GM21367 (cell line): Measurements from ENCODE around the gene C2orf74.
"Not testable (repeated sequence)": the region's sequence is repeated elsewhere in the genome, so short reads cannot be mapped to it uniquely, and the experiment has no call there.

Experiments used
- ATAC-seq: cut with Tn5 transposase; IDR thresholded peaks from one replicate; pipeline ENCODE4 v1.9.1; 2021; ENCODE audit not compliant: unreplicated experiment

The C2orf74 gene

DNA sequence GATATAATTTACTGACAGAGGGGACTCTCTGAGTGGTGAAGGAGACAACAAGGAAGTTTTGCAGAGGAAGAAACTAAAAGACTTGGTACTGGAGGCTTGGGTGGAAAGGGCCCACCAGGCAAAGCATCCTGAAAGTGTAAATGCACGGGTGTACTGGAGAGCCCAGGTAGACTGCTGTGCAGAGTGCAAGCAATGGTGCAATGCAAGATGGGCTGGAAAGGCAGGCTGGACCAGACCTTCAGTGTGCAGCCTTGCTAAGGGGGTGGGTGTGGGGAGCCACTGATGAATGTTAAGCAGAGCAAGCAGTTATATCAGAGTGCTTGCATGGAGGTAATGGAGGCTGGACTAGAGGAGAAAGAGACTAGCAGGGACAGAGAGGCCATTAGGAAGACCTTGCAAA lies 10.7 kb downstream of the C2orf74 start:
- no peak for ATAC-seq

- ATAC-seq = no peak
Measured at GRCh38 chr2:61173116-61173515, 11.1 kb downstream of the C2orf74 start.

GRCh38 chr2:61175036-61175435 lies 13.0 kb downstream of the C2orf74 start:
- no peak for ATAC-seq

DNA sequence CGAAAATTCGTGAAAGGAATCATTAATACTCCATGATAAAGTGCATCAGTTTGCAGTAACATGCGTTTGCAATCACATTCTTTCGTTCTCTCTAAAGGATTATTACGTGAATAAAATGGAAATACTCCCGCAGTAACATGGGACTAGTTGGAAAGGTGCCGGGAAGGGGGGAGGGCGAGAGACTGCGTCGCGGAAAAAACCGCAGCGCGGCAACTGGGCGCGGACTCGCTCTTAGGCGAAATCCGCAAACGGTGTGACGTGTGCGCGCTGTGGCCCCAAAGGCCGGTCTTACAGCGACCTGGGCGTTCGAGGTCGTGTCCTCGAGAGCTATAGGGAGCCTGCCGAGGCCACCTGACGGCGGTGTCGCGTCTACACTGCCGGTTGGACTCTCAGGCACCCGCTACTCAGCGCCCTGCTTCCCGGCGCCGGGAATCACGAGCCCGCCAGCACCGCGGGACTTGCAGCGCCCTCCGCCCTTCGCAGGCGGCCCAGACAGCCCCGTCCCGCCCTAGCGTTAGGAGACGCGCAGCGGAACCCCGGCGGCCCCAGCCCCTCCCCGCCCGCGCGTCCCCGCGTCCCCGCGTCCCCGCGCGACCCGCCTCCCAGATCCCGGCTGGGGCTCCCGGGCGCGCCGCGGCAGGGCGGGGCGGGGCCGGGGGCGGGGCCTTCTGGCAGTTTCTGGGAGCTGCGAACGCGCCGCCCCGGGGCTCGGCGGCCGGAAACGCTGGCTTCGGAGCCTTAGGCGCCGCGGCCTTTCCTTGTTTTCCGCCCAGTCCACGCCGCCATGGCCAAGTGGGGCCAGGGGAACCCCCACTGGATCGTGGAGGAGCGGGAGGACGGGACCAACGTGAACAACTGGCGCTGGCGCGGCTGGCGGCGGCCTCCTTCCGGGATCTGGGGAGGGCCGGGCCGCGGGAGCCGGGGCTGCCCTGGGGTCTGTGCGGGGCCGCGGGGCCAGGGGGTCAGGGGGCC lies 15.1 kb downstream of the C2orf74 start:
- peak; percentile 72 for ATAC-seq

GRCh38 chr2:61177727-61178549 lies 15.9 kb downstream of the C2orf74 start:
- ATAC-seq = peak; percentile 16

DNA sequence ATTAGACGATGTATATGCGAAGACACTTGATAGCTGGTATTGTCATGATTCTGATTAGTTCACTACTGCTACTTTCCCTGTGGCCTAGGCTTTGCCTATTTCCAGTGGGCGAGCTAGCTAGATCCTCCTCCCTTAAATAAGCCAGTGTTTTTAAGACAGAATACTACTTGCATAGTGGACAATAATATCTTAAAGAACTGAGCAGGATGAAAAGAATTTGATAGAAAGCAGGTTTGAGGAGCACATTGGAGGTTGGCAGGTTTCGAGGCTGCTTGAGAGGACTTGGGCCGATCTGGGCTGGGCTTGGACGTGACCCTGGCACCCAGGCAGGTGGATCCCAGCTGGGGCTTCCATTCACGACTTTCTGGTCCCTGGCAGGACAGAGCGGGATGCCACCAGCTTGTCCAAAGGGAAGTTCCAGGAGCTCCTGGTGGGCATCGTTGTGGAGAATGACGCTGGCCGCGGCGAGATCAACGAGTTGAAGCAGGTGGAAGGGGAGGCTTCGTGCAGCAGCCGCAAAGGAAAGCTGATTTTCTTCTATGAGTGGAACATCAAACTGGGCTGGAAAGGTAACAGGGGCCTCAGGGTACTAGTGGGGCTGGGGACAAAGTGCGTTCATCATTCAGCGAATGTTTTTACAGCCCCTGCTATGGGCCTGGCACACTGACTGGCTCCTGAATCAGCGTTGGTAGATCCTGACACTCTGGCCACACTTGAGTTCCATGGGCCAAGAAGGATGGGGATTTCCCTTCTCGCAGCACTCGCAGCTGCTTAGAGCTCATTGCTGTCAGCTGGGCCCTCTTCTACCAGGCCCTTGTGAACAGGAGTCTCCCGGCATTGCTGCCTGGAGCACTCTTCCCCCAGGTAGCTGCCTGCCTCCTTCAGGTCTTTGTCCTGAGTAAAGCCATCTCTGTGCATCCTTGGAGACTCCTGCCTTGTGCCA lies 16.9 kb downstream of the C2orf74 start:
- ATAC-seq = no peak

DNA sequence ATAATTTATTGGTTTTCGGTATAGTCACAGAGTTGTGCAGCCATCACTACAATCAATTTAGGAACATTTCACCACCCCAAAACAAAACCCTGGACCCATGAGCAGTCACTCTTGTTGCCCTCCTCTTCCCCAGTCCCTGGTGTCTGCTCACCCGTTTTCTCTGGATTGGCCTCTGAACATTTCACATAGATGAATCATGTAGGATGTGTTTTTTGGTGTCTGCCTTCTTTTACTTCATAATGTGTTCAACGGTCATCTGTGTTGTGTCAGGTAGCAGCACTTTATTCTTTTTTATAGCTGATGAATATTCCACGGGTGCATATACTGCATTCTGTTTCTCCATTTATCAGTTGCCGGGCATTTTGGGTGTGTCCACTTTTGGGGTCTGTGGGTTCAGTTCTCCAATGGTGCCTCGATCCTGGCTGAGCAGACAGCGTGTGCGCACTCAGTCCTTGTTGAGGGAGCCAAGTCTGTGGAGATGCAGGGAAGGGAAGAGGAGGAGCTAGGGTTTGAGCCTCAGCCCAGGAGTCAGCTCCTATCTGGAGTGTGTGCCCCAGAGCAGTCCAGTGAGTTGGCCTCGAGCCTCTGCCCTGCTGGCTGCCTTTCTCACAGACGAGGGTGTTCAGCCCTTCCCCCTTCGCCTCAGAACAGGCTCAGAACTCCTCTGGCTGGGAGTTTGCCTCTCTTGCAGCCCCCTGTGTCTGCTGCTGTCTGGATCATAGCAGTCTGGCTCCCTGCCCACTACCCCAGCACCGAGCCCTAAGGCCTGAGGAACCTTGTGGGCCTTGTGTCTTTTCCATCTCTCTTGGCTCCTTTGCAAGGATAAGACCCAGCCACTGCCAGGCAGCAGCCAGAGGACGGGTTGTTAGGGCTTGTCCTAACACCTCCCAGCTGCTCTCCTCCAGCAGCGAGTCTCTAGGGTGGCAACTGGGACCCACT lies 18.0 kb downstream of the C2orf74 start:
- ATAC-seq = no peak

DNA sequence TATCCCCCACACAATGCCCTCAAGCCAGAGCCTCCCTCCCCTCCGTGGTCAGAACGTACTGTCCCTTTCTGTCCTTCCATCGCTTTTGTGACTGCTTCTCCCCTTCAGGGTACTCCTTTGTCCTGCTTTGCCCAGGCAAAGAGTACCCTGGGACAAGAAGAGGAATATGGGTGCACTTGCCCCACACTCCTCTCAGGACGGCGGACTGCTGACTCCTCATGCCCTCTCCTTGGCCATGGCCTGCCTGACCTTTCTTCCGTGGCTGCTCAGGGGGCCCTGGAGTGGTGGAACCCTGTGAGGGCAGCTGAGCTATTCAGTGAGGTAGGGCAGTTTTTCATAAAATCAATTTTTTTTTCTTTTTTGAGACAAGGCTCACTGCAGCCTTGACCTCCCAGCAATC lies 18.7 kb downstream of the C2orf74 start:
- no peak for ATAC-seq

DNA sequence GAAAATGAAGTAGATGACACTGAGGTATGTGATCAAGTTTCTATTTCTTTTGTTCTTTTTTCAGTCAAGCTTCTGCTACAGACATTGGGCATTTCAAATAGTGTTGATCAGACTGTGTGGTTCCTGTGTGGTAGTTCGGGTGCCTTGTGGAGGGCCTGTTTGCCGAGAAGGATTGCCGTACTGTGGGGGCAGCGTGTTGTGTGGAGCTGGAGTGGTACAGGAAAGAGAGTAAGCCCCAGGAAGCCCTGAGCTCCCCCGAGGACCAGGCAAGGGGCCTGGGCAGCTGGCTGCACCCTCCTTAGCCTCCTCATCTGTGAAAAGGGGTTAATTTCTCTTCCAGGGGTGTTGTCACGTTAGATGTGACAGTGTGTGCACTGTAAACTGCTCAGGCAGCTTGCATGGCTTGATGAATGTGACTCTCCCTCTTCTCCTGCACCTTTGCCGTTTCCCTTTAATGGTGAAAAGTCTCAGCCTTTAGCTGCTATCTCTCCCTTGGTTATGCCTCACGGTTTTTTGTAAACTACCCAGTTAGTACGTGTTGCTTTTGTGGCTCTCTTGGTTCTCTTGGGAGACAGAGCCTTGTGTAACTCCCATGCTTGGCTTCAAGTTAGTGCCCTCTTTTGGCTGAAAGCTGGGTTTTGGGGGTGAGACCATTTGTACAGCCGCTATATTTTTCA lies 19.5 kb downstream of the C2orf74 start:
- no peak for ATAC-seq

- ATAC-seq = no peak
Measured at GRCh38 chr2:61182059-61182383, 20.0 kb downstream of the C2orf74 start.

DNA sequence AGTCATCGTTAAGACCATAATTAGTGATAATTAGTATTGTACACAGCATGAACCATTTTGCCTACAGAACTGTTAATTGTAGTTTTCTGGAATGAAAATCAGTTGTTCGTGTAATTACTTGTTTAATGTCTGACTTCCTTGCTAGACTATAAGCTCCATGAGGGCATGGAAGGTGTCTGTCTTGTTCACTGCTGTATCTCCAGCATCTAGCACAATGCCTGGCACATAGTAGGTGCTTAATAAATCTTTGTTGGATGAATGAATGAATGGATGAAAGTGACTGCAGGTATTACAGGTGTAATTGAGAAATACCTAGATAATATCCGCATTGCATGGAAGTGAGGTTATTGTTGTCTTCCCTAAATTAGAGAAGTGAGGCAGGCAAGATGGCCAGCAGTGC lies 21.8 kb downstream of the C2orf74 start:
- no peak for ATAC-seq

- ATAC-seq = no peak
Measured at GRCh38 chr2:61184263-61184662, 22.3 kb downstream of the C2orf74 start.

DNA sequence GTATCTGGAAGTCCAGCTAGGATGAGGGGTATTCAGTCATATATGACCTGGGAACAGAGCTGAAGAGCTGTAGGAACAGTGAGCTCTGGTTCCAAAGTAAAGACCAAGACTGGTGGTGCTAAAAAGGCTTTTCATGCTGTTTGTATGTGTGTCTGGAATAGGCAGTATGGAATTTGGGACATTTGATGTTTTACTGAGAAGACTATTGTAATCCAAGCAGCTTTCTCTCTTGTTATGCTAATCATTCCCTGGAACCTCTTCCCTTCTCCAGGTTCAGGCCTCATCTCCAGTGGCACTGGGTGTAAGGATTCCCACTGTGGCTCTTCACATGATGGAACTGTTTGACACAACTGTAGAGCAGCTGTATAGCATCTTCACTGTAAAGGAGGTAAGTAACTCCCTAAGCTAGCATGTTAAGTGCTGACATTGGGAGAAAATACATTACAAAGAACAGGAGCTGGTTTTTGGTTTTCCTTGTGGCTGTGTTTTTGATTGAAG lies 23.3 kb downstream of the C2orf74 start:
- no peak for ATAC-seq

GRCh38 chr2:61187085-61187484 lies 25.1 kb downstream of the C2orf74 start:
- no peak for ATAC-seq

- ATAC-seq = no peak
Measured at GRCh38 chr2:61193670-61194561, 31.9 kb downstream of the C2orf74 start.

DNA sequence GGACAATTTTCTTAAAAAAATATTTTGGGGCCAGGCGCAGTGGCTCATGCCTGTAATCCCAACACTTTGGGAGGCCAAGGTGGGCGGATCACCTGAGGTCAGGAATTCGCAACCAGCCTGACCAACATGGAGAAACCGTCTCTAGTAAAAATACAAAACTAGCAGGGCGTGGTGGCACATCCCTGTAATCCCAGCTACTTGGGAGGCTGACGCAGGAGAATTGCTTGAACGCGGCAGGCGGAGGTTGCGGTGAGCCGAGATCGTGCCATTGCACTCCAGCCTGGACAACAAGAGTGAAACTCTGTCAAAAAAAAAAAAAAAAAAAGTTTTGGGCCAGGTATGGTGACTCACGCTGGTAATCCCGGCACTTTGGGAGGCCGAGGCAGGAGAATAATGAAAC lies 32.7 kb downstream of the C2orf74 start:
- ATAC-seq = not testable (repeated sequence)

- no peak for ATAC-seq
Measured at GRCh38 chr2:61196671-61197070, 34.7 kb downstream of the C2orf74 start.

DNA sequence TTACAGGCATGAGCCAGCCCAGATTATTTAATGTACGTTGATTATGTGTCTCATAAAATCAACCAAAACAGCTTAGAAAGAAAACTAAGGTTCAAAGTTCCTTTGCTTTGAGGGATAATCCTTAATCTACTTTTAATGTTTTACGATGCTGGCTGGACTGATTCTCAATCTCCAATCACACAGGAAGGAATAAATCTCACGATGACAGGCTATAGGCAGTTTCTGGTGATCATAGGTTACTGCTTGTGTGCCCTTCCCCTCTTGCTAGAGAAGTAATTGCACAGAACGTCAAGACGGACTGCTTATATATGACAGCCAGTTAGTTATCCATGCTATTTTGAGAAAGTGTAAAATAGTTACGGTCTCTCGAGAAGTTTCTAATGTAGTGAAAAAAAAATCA lies 43.1 kb downstream of the C2orf74 start:
- no peak for ATAC-seq
